Caco-2 (cell line): ENCODE data around the gene TMEM45A. TPM values are rescaled to one million over a fixed set of nuclear protein-coding genes. Genes with fewer than 3 reads are reported as not detected.
A peak's percentile ranks its signal among the peaks of the same experiment; 100 is the strongest.

Experiments used
- BruUV-seq: library from RNA; stranded (reverse); fragments of 400-500 nt; replicated peaks from 2 replicates; lab custom pipeline; 2021; lab: Mats Ljungman, UMichigan
- CTCF ChIA-PET: fragments of 300-600 bp; sonication (Branson Sonifier 250); formaldehyde crosslinking; loops from one replicate; lab custom pipeline; 2022; ENCODE audit warnings: antibody characterized with exemption; lab: Charles Lee
- POLR2A ChIA-PET: fragments of 300-600 bp; sonication (Branson Sonifier 250); formaldehyde crosslinking; loops from one replicate; lab custom pipeline; 2022; ENCODE audit warnings: antibody characterized with exemption; lab: Charles Lee
- DNase-seq, 2 experiments: peaks; one replicate each; pipeline versions ENCODE4 v3.0.0 to v3.0.0-alpha.2; 2020 to 2022
- H3K27me3 ChIP-seq: replicated peaks from 2 replicates; pipeline ENCODE4 v1.6.0; 2011; ENCODE audit warnings: low read length; ENCODE audit not compliant: control insufficient read depth, insufficient read depth
- H3K36me3 ChIP-seq: 2 replicates; pipeline ENCODE4 v1.5.1; 2011; ENCODE audit warnings: low read length; ENCODE audit not compliant: control insufficient read depth, insufficient read depth
- H3K4me1 ChIP-seq: fragments of 250-450 bp; sonication (Bioruptor Pico); 2 replicates; pipeline ENCODE4 v1.5.1; 2020; ENCODE audit warnings: mild to moderate bottlenecking
- H3K4me3 ChIP-seq: 2 replicates; pipeline ENCODE4 v1.5.1; 2011; ENCODE audit warnings: low read depth, mild to moderate bottlenecking, control low read depth, low read length
- H3K9me3 ChIP-seq: fragments of 250-450 bp; sonication (Bioruptor Pico); 2 replicates; pipeline ENCODE4 v1.5.1; 2020; ENCODE audit warnings: mild to moderate bottlenecking, moderate library complexity
- H3K27ac Mint-ChIP-seq: one replicate; pipeline ENCODE4 v1.8.0; 2022; ENCODE audit warnings: mixed read lengths; ENCODE audit not compliant: unreplicated experiment
- H3K27me3 Mint-ChIP-seq: one replicate; pipeline ENCODE4 v1.8.0; 2022; ENCODE audit warnings: mixed read lengths; ENCODE audit not compliant: insufficient read depth, unreplicated experiment
- H3K36me3 Mint-ChIP-seq: one replicate; pipeline ENCODE4 v1.8.0; 2022; ENCODE audit warnings: mild to moderate bottlenecking, mixed read lengths; ENCODE audit not compliant: insufficient read depth, unreplicated experiment
- H3K4me1 Mint-ChIP-seq: one replicate; pipeline ENCODE4 v1.8.0; 2022; ENCODE audit warnings: low read depth, mixed read lengths; ENCODE audit not compliant: unreplicated experiment
- H3K4me3 Mint-ChIP-seq: one replicate; pipeline ENCODE4 v1.8.0; 2022; ENCODE audit warnings: mild to moderate bottlenecking, moderate library complexity, mixed read lengths; ENCODE audit not compliant: unreplicated experiment
- H3K9me3 Mint-ChIP-seq: one replicate; pipeline ENCODE4 v1.8.0; 2022; ENCODE audit warnings: mixed read lengths; ENCODE audit not compliant: unreplicated experiment
- intact Hi-C: fragments of 100-400 bp; cut with micrococcal nuclease; formaldehyde crosslinking; loops from one replicate; pipeline ENCODE4 v1.10.0; 2022; ENCODE audit not compliant: unreplicated experiment
- total RNA-seq: library from RNA; stranded (reverse); gene quantifications from 2 replicates; pipeline ENCODE4 v1.2.3, GENCODE V29; 2022
- TF ChIP-seq, protein P1 (sequence below), 2 experiments: fragments of 200-600 bp in 1 of 2; IDR thresholded peaks; 1 replicate in 1 of 2; 2 replicates in 1 of 2; pipeline versions ENCODE4 v1.5.1 to v1.8.0; 2011 to 2022; ENCODE audit warnings: antibody characterized with exemption in 1 of 2, control low read depth in 1 of 2, inconsistent platforms in 1 of 2, low read depth in 1 of 2, low read length in 1 of 2, mild to moderate bottlenecking in 1 of 2, moderate library complexity in 1 of 2; ENCODE audit not compliant: insufficient read depth in 1 of 2, severe bottlenecking in 1 of 2, unreplicated experiment in 1 of 2

The TMEM45A gene
- total RNA-seq, 1 experiment from 2014 or later: 5.6 TPM

DNA sequence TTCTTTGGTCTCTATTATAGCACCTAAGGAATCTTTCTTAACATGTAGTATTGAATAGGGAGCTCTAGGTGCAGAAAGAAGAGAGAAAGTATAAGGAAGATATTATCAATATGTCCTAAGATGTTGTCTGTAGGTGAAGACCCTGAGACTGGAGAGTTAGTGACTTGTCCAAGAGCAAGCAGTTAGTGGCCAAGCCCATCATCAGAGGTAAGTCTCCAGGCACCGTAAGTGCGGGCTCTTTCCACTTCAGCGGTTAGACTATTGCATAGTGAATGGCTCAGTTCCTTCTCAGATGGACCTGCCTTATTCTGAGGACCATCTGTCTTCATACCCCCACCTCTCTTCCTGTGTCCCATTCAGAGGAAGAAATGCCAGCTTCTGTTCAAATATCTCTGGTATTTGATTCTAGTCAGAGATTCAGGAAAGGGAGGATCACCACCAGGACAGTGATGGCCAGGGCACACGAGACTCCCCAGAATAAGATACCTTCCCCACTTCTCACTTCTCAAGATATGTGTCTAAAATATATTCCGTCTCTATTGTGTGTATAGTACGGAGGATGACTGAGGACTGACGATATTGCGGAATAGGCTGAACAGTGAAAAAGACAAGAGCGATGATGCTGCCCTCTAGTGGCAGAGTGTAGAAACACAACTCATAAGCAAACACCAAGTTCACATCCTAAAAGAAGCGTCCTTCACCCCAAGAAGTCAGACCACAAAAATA is 97.9 kb downstream of the TMEM45A start:
- Histone ChIP-seq H3K27me3 (no peaks in the 10 kb centered on the region), H3K4me1 (peaks cover 13% of the 10 kb centered on the region), H3K36me3 (no peaks in the 10 kb centered on the region), H3K4me3 (no peak overlapping the region), H3K9me3 (no peaks in the 10 kb centered on the region)
- Mint-ChIP-seq H3K4me1 (peaks cover 11% of the 10 kb centered on the region), H3K27me3 (no peaks in the 10 kb centered on the region), H3K9me3 (peaks cover 11% of the 10 kb centered on the region), H3K36me3 (no peaks in the 10 kb centered on the region), H3K4me3 (peak overlapping the region; percentile 64), H3K27ac (no peak overlapping the region)
- peak; percentile 48 to 65 for DNase-seq
- POLR2A ChIA-PET: no interaction called here
- no TSS peak for BruUV-seq
- intact Hi-C loops: loop anchor here (1.0 to 2.0 kb wide), 6 partner anchors 45 to 757 kb away; partner anchors contain the start of genes LNP1, TMEM45A and TOMM70
- CTCF ChIA-PET: interaction anchor here (3.0 to 5.4 kb wide), 2 partner anchors 44 to 128 kb away, joined by 13 to 61 read pairs; no protein-coding TSS in a partner anchor
- TF ChIP-seq, protein P1, sequence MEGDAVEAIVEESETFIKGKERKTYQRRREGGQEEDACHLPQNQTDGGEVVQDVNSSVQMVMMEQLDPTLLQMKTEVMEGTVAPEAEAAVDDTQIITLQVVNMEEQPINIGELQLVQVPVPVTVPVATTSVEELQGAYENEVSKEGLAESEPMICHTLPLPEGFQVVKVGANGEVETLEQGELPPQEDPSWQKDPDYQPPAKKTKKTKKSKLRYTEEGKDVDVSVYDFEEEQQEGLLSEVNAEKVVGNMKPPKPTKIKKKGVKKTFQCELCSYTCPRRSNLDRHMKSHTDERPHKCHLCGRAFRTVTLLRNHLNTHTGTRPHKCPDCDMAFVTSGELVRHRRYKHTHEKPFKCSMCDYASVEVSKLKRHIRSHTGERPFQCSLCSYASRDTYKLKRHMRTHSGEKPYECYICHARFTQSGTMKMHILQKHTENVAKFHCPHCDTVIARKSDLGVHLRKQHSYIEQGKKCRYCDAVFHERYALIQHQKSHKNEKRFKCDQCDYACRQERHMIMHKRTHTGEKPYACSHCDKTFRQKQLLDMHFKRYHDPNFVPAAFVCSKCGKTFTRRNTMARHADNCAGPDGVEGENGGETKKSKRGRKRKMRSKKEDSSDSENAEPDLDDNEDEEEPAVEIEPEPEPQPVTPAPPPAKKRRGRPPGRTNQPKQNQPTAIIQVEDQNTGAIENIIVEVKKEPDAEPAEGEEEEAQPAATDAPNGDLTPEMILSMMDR (IDR thresholded peaks at IDR 0.05; ENCODE audit: insufficient read depth in 1 of 2, low read depth in 1 of 2, low read length in 1 of 2, severe bottlenecking in 1 of 2, unreplicated experiment in 1 of 2): peak; percentile 82 to 87

- no peak overlapping the region for H3K27ac Mint-ChIP-seq
- peak overlapping the region; percentile 64 for H3K4me3 Mint-ChIP-seq
- H3K27me3 Mint-ChIP-seq: no peaks in the 10 kb centered on the region
- no TSS peak for BruUV-seq
- no peaks in the 10 kb centered on the region for H3K36me3 ChIP-seq
- peaks cover 6% of the 10 kb centered on the region for H3K9me3 Mint-ChIP-seq
- H3K4me1 ChIP-seq: peaks cover 13% of the 10 kb centered on the region
- H3K4me1 Mint-ChIP-seq: peaks cover 11% of the 10 kb centered on the region
- intact Hi-C loops: loop anchor here (1.0 to 2.0 kb wide), 7 partner anchors 12 to 758 kb away; partner anchors contain the start of genes LNP1, TMEM45A and TOMM70
- H3K27me3 ChIP-seq: no peaks in the 10 kb centered on the region
- POLR2A ChIA-PET: no interaction called here
- no peaks in the 10 kb centered on the region for H3K9me3 ChIP-seq
- CTCF ChIA-PET: interaction anchor here (0.6 to 5.4 kb wide), 3 partner anchors 44 to 756 kb away, joined by 3 to 61 read pairs (median 13); no protein-coding TSS in a partner anchor
- no peak overlapping the region for H3K4me3 ChIP-seq
- TF ChIP-seq, protein P1 (IDR thresholded peaks at IDR 0.05; ENCODE audit: insufficient read depth in 1 of 2, low read depth in 1 of 2, low read length in 1 of 2, severe bottlenecking in 1 of 2, unreplicated experiment in 1 of 2): no peak
- no peak for DNase-seq
- H3K36me3 Mint-ChIP-seq: no peaks in the 10 kb centered on the region
Observed at GRCh38 chr3:100590840-100591147, 98.4 kb downstream of the TMEM45A start.

DNA sequence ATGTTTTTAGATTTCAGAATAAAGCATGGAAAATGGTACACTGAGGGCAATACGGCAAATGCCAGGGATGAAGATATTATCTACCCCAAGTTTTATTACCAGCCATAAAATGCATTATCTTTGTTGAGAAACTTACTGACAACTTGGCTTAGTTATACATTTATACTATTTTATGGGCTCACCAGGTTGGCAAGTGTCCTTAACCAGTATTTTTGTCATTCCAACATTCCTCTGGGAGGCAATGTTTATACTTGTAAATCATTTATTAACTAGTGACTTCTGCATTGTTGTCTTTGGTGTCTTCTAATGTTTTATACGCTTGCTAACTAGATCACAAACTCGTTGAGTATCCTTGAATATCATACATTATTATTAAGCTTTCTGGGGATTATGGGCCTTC is 99.0 kb downstream of the TMEM45A start:
- Histone ChIP-seq H3K4me3 (no peak overlapping the region), H3K9me3 (no peaks in the 10 kb centered on the region), H3K36me3 (no peaks in the 10 kb centered on the region), H3K4me1 (peaks cover 13% of the 10 kb centered on the region), H3K27me3 (no peaks in the 10 kb centered on the region)
- ChIA-PET CTCF (interaction anchor here (0.6 to 5.4 kb wide), 3 partner anchors 43 to 755 kb away, joined by 3 to 61 read pairs (median 13); no protein-coding TSS in a partner anchor), POLR2A (no interaction called here)
- Mint-ChIP-seq H3K4me1 (peaks cover 11% of the 10 kb centered on the region), H3K4me3 (no peak overlapping the region), H3K27me3 (no peaks in the 10 kb centered on the region), H3K27ac (no peak overlapping the region), H3K36me3 (no peaks in the 10 kb centered on the region), H3K9me3 (peaks cover under 1% of the 10 kb centered on the region)
- BruUV-seq: no TSS peak
- TF ChIP-seq, protein P1 (IDR thresholded peaks at IDR 0.05; ENCODE audit: insufficient read depth in 1 of 2, low read depth in 1 of 2, low read length in 1 of 2, severe bottlenecking in 1 of 2, unreplicated experiment in 1 of 2): no peak
- DNase-seq: no peak
- intact Hi-C loops: loop anchor here (1.0 to 2.0 kb wide), 3 partner anchors 11 to 759 kb away; partner anchors contain the start of genes LNP1 and TOMM70
